ENCODE data around the gene SSR3.

The SSR3 gene

DNA sequence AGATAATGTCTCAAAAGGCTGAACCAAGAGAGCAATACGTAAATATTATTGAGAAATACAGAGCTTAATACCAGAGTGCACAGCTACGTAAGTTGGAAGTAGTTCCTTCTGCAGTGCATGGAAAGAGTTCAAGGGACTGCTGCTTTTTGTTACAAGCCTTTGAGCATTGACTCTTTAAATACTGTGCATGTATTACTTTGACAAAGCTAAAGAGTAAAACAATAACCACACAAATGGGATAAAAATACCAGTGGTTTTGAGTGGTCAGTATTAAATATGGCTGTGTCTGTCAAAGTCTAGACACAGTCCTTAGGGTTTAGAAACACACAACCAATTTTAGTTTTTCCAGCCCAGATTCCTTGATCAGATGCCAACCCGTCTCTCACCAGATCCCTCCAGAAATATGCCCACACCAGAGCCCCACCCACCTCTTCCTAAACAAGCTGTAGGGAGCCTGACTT is 62.1 kb downstream of the SSR3 start:
- no CpG with 5 or more reads among the region's 3 CpGs for WGBS (ENCODE audit: insufficient coverage, insufficient read length)
- Histone ChIP-seq H3K4me3 (ENCODE audit: low read length) (no peak overlapping the region), H3K9me3 (ENCODE audit: control insufficient read depth, insufficient read depth, low read length) (no peaks in the 10 kb centered on the region), H3K4me1 (ENCODE audit: control insufficient read depth, insufficient read depth, low read length) (no peaks in the 10 kb centered on the region), H3K27me3 (ENCODE audit: control insufficient read depth, insufficient read depth, low read length) (no peaks in the 10 kb centered on the region), H3K27ac (ENCODE audit: low read length) (no peak overlapping the region), H3K36me3 (ENCODE audit: control insufficient read depth, insufficient read depth, low read length) (no peaks in the 10 kb centered on the region)
- no peak for DNase-seq (ENCODE audit: low read depth, low spot score)

DNA sequence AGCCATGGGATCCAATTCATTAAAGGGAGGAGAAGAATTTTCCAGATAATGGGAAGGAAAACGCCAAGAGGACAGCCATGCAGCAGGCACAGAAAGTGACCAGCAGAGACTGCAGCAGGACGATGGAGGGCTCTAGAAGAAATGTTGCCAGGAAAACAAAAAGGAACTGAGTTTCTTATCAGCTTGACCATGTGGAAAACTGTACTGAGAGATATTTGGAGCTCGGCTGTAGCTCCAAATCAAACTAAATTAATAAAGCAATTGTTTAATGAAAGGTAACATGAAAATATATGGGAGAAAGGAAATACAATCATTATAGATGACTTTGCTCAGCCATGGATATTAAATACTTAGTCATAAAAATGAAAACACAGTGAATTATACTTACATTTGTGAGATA is 63.7 kb downstream of the SSR3 start:
- no peaks in the 10 kb centered on the region for H3K4me1 ChIP-seq (ENCODE audit: control insufficient read depth, insufficient read depth, low read length)

More for the DNA sequence above, 63.7 kb downstream of the SSR3 start:
- no peaks in the 10 kb centered on the region for H3K9me3 ChIP-seq (ENCODE audit: control insufficient read depth, insufficient read depth, low read length)
- no peak for DNase-seq (ENCODE audit: low read depth, low spot score)
- H3K27ac ChIP-seq (ENCODE audit: low read length): no peak overlapping the region
- H3K4me3 ChIP-seq (ENCODE audit: low read length): no peak overlapping the region
- H3K36me3 ChIP-seq (ENCODE audit: control insufficient read depth, insufficient read depth, low read length): no peaks in the 10 kb centered on the region
- H3K27me3 ChIP-seq (ENCODE audit: control insufficient read depth, insufficient read depth, low read length): no peaks in the 10 kb centered on the region
- WGBS (ENCODE audit: insufficient coverage, insufficient read length): no CpG with 5 or more reads among the region's 3 CpGs

All from iPS DF 6.9 (cell line).